HepG2 (cell line): ENCODE results near the gene CELSR2. TPM values are rescaled to one million over a fixed set of nuclear protein-coding genes. Genes with fewer than 3 reads are reported as not detected.

ENCODE experiments used
- FOXM1 ChIP-seq: sonication (generic); formaldehyde crosslinking; IDR thresholded peaks from 2 replicates; pipeline ENCODE4 v1.5.0; 2020; ENCODE audit warnings: missing genetic modification reagents
- FOXO1 ChIP-seq: sonication (generic); formaldehyde crosslinking; IDR thresholded peaks from 2 replicates; pipeline ENCODE4 v1.4.0; 2020; ENCODE audit warnings: missing genetic modification reagents
- GATAD1 ChIP-seq: IDR thresholded peaks from 2 replicates; pipeline ENCODE4 v1.6.1; 2016; ENCODE audit warnings: missing genetic modification reagents, missing compliant biosample characterization
- KLF15 ChIP-seq: sonication (generic); formaldehyde crosslinking; IDR thresholded peaks from 2 replicates; pipeline ENCODE4 v1.8.1; 2023; ENCODE audit warnings: borderline replicate concordance, mild to moderate bottlenecking, inconsistent platforms, missing genetic modification reagents, mixed read lengths
- MIXL1 ChIP-seq: IDR thresholded peaks from 2 replicates; pipeline ENCODE4 v1.6.1; 2016
- MYNN ChIP-seq: sonication (generic); formaldehyde crosslinking; IDR thresholded peaks from 2 replicates; pipeline ENCODE4 v1.4.0; 2020; ENCODE audit warnings: mild to moderate bottlenecking, low read depth, missing genetic modification reagents
- ZBTB4 ChIP-seq: sonication (generic); formaldehyde crosslinking; IDR thresholded peaks from 2 replicates; pipeline ENCODE4 v1.4.0; 2020; ENCODE audit warnings: missing genetic modification reagents, mild to moderate bottlenecking, borderline replicate concordance
- ZHX2 ChIP-seq, 2 experiments: sonication (generic) in 1 of 2; formaldehyde crosslinking in 1 of 2; IDR thresholded peaks; 2 replicates each; pipeline versions ENCODE4 v1.6.1 to v1.9.0; 2014 to 2022; ENCODE audit warnings: antibody characterized with exemption in 1 of 2, borderline replicate concordance in 1 of 2, inconsistent platforms in 1 of 2, low read depth in 1 of 2, missing genetic modification reagents in 1 of 2
- ZNF792 ChIP-seq: IDR thresholded peaks from 2 replicates; pipeline ENCODE4 v1.6.1; 2016
- ZSCAN22 ChIP-seq: sonication (generic); formaldehyde crosslinking; IDR thresholded peaks from 2 replicates; pipeline ENCODE4 v1.4.0; 2020; ENCODE audit warnings: mild to moderate bottlenecking, missing genetic modification reagents
- polyA plus RNA-seq, 8 experiments: library from polyadenylated mRNA; depleted of rRNA in 3 of 8; stranded (reverse) in 7 of 8; unstranded in 1 of 8; fragments of >200 nt; fragmentation: Illumina TruSeq in 4 of 8; extraction: Trizol in 4 of 8; gene quantifications; 2 replicates each; pipeline versions ENCODE4 v1.2.1 to v1.2.3, GENCODE V29; 2011 to 2016; ENCODE audit warnings: low read depth in 4 of 8, missing spikeins in 1 of 8, mixed read lengths in 1 of 8; ENCODE audit not compliant: insufficient read depth in 1 of 8
- total RNA-seq, 5 experiments: library from RNA; depleted of rRNA; stranded (reverse); fragments of >200 nt; fragmentation: Illumina TruSeq; extraction: Trizol; gene quantifications; 2 replicates each; pipeline ENCODE4 v1.2.3, GENCODE V29; 2016; ENCODE audit warnings: low read depth in 1 of 5
- TF ChIP-seq, protein P1 (sequence below): sonication (generic); formaldehyde crosslinking; conservative IDR thresholded peaks from 2 replicates; pipeline ENCODE4 v1.5.0; 2020; ENCODE audit warnings: missing genetic modification reagents
- TF ChIP-seq, protein P2 (sequence below): sonication (generic); formaldehyde crosslinking; IDR thresholded peaks from 2 replicates; pipeline ENCODE4 v1.5.1; 2020; ENCODE audit warnings: mild to moderate bottlenecking, missing genetic modification reagents, moderate library complexity

The CELSR2 gene
- total and polyA plus RNA-seq, 2 of the 13 experiments (the other 11 are each of a cell fraction or from before 2014, with no cell fraction given): 4.0 to 6.6 TPM

- 0 out of 2 replicates have a peak, but pooled peaks have one; percentile 44 for TF ChIP-seq ZHX2 (IDR thresholded peaks at IDR 0.05; ENCODE audit: low read depth)
- no peak for TF ChIP-seq ZHX2 (CRISPR knock-in tag; IDR thresholded peaks at IDR 0.05; ENCODE audit: borderline replicate concordance)
- peak; percentile 46; the same call in 1 of the 2 replicates for TF ChIP-seq FOXO1 (CRISPR knock-in tag)
- TF ChIP-seq MYNN (CRISPR knock-in tag): no peak
- TF ChIP-seq, protein P1, sequence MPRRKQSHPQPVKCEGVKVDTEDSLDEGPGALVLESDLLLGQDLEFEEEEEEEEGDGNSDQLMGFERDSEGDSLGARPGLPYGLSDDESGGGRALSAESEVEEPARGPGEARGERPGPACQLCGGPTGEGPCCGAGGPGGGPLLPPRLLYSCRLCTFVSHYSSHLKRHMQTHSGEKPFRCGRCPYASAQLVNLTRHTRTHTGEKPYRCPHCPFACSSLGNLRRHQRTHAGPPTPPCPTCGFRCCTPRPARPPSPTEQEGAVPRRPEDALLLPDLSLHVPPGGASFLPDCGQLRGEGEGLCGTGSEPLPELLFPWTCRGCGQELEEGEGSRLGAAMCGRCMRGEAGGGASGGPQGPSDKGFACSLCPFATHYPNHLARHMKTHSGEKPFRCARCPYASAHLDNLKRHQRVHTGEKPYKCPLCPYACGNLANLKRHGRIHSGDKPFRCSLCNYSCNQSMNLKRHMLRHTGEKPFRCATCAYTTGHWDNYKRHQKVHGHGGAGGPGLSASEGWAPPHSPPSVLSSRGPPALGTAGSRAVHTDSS (CRISPR knock-in tag): no peak
- no peak for TF ChIP-seq ZSCAN22 (CRISPR knock-in tag)
- peak; percentile 42; the same call in 1 of the 2 replicates for TF ChIP-seq MIXL1 (CRISPR knock-in tag)
- no peak for TF ChIP-seq ZBTB4 (CRISPR knock-in tag)
- TF ChIP-seq, protein P2, sequence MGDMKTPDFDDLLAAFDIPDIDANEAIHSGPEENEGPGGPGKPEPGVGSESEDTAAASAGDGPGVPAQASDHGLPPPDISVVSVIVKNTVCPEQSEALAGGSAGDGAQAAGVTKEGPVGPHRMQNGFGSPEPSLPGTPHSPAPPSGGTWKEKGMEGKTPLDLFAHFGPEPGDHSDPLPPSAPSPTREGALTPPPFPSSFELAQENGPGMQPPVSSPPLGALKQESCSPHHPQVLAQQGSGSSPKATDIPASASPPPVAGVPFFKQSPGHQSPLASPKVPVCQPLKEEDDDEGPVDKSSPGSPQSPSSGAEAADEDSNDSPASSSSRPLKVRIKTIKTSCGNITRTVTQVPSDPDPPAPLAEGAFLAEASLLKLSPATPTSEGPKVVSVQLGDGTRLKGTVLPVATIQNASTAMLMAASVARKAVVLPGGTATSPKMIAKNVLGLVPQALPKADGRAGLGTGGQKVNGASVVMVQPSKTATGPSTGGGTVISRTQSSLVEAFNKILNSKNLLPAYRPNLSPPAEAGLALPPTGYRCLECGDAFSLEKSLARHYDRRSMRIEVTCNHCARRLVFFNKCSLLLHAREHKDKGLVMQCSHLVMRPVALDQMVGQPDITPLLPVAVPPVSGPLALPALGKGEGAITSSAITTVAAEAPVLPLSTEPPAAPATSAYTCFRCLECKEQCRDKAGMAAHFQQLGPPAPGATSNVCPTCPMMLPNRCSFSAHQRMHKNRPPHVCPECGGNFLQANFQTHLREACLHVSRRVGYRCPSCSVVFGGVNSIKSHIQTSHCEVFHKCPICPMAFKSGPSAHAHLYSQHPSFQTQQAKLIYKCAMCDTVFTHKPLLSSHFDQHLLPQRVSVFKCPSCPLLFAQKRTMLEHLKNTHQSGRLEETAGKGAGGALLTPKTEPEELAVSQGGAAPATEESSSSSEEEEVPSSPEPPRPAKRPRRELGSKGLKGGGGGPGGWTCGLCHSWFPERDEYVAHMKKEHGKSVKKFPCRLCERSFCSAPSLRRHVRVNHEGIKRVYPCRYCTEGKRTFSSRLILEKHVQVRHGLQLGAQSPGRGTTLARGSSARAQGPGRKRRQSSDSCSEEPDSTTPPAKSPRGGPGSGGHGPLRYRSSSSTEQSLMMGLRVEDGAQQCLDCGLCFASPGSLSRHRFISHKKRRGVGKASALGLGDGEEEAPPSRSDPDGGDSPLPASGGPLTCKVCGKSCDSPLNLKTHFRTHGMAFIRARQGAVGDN (CRISPR knock-in tag): peak; percentile 94
- TF ChIP-seq KLF15: no peak
- 0 out of 2 replicates have a peak, but pooled peaks have one; percentile 52 for TF ChIP-seq GATAD1 (CRISPR knock-in tag)
- no peak for TF ChIP-seq FOXM1 (CRISPR knock-in tag)
- peak; percentile 45; the same call in 1 of the 2 replicates for TF ChIP-seq ZNF792
Measured at GRCh38 chr1:109274533-109275476, 25.5 kb downstream of the CELSR2 start (continued).
